K562 (cell line): ENCODE measurements around the gene CLCNKA. TPM values are rescaled to one million over a fixed set of nuclear protein-coding genes. Genes with fewer than 3 reads are reported as not detected.

ENCODE experiments used
- BMI1 ChIP-seq: fragments of 150-350 bp; IDR thresholded peaks from 2 replicates; pipeline ENCODE4 v1.6.1; 2014; ENCODE audit warnings: low read length
- CBFA2T3 ChIP-seq: fragments of 450-650 bp; IDR thresholded peaks from 2 replicates; pipeline ENCODE4 v1.6.1; 2017
- CBX3 ChIP-seq, 2 experiments: IDR thresholded peaks; 1 replicate in 1 of 2; 2 replicates in 1 of 2; pipeline ENCODE4 v1.6.1; 2012; ENCODE audit warnings: inconsistent platforms in 2 of 2, low read length in 2 of 2, borderline replicate concordance in 1 of 2, control low read depth in 1 of 2
- COPS2 ChIP-seq: fragments of 450-650 bp; conservative IDR thresholded peaks from 2 replicates; pipeline ENCODE4 v1.6.1; 2016; ENCODE audit warnings: mild to moderate bottlenecking, moderate library complexity
- ETS2 ChIP-seq: IDR thresholded peaks from 2 replicates; pipeline ENCODE4 v1.6.1; 2016; ENCODE audit warnings: borderline replicate concordance, missing genetic modification characterization, mild to moderate bottlenecking, moderate library complexity, missing compliant biosample characterization; ENCODE audit not compliant: poor library complexity, severe bottlenecking
- GATAD2B ChIP-seq: fragments of 450-650 bp; IDR thresholded peaks from 2 replicates; pipeline ENCODE4 v1.6.1; 2017; ENCODE audit warnings: mild to moderate bottlenecking, borderline replicate concordance
- IFI16 ChIP-seq: fragments of 250-450 bp; sonication (Bioruptor Pico); IDR thresholded peaks from 2 replicates; pipeline ENCODE4 v2.1.2; 2022; ENCODE audit warnings: mild to moderate bottlenecking, inconsistent platforms
- MAZ ChIP-seq, 2 experiments: fragments of 450-650 bp in 1 of 2; sonication (generic) in 1 of 2; formaldehyde crosslinking; IDR thresholded peaks in 1 of 2; conservative IDR thresholded peaks in 1 of 2; 2 replicates each; pipeline versions ENCODE4 v1.4.0 to v1.5.0; 2020; ENCODE audit warnings: mild to moderate bottlenecking in 1 of 2, missing genetic modification reagents in 1 of 2
- MXD1 ChIP-seq: fragments of 250-450 bp; sonication (Bioruptor Pico); IDR thresholded peaks from 2 replicates; pipeline ENCODE4 v1.8.0; 2021; ENCODE audit warnings: borderline replicate concordance, mild to moderate bottlenecking, moderate library complexity; ENCODE audit not compliant: poor library complexity, severe bottlenecking
- NCOA1 ChIP-seq: fragments of 450-650 bp; IDR thresholded peaks from 2 replicates; pipeline ENCODE4 v1.6.1; 2016; ENCODE audit warnings: low read depth
- NR4A1 ChIP-seq, 2 experiments: fragments of 250-450 bp in 1 of 2; fragments of 450-650 bp in 1 of 2; sonication (Bioruptor Pico) in 1 of 2; IDR thresholded peaks; 2 replicates each; pipeline versions ENCODE4 v1.4.0 to v1.6.1; 2016 to 2020; ENCODE audit warnings: mild to moderate bottlenecking in 2 of 2, missing compliant biosample characterization in 1 of 2, missing genetic modification characterization in 1 of 2, moderate library complexity in 1 of 2
- RUNX1 ChIP-seq: sonication (generic); IDR thresholded peaks from 2 replicates; pipeline ENCODE4 v1.6.1; 2016; ENCODE audit warnings: antibody characterized with exemption, low read depth
- SETDB1 ChIP-seq: IDR thresholded peaks from one replicate; pipeline ENCODE4 v1.6.1; 2012; ENCODE audit warnings: low read length, control low read depth, inconsistent platforms
- TAF1 ChIP-seq: IDR thresholded peaks from 2 replicates; pipeline ENCODE4 v1.6.1; 2011; ENCODE audit warnings: mild to moderate bottlenecking, low read length, moderate library complexity; ENCODE audit not compliant: insufficient read depth, control insufficient read depth, severe bottlenecking; ENCODE audit errors: extremely low read depth
- TAF15 ChIP-seq: fragments of 200-400 bp; formaldehyde crosslinking; IDR thresholded peaks from 2 replicates; pipeline ENCODE4 v1.6.1; 2017; ENCODE audit warnings: mild to moderate bottlenecking, low read depth, low read length, moderate library complexity
- TGIF2 ChIP-seq: sonication (generic); formaldehyde crosslinking; IDR thresholded peaks from 2 replicates; pipeline ENCODE4 v1.8.1; 2022; ENCODE audit warnings: mild to moderate bottlenecking, missing genetic modification reagents, moderate library complexity
- THRA ChIP-seq: fragments of 450-650 bp; IDR thresholded peaks from 2 replicates; pipeline ENCODE4 v1.6.1; 2017; ENCODE audit warnings: mild to moderate bottlenecking, moderate library complexity
- ZBTB8A ChIP-seq: fragments of 450-650 bp; IDR thresholded peaks from 2 replicates; pipeline ENCODE4 v1.6.1; 2018; ENCODE audit warnings: mild to moderate bottlenecking, moderate library complexity; ENCODE audit not compliant: partially characterized antibody
- ZNF124 ChIP-seq: sonication (generic); formaldehyde crosslinking; IDR thresholded peaks from 2 replicates; pipeline ENCODE4 v1.8.1; 2022; ENCODE audit warnings: missing genetic modification reagents
- ZNF174 ChIP-seq: fragments of 250-450 bp; sonication (Bioruptor Pico); IDR thresholded peaks from 2 replicates; pipeline ENCODE4 v1.4.0; 2020; ENCODE audit warnings: mild to moderate bottlenecking
- ZNF398 ChIP-seq: fragments of 250-450 bp; sonication (Bioruptor Pico); IDR thresholded peaks from 2 replicates; pipeline ENCODE4 v1.8.0; 2021; ENCODE audit warnings: moderate library complexity, mild to moderate bottlenecking, inconsistent platforms
- ZNF785 ChIP-seq: fragments of 250-450 bp; sonication (Bioruptor Pico); IDR thresholded peaks from 2 replicates; pipeline ENCODE4 v1.4.0; 2020; ENCODE audit warnings: mild to moderate bottlenecking
- polyA plus RNA-seq, 8 experiments: library from polyadenylated mRNA; depleted of rRNA in 4 of 8; stranded (reverse) in 5 of 8; unstranded in 3 of 8; fragments of >200 nt; fragmentation: Nextera tagmentation in 2 of 8; fragmentation: Illumina TruSeq in 1 of 8; extraction: Ambion mirVana in 2 of 8; extraction: Trizol in 1 of 8; gene quantifications; 2 replicates each; pipeline versions ENCODE4 v1.2.1 to v1.2.3, GENCODE V29; 2011 to 2014; ENCODE audit warnings: inconsistent platforms in 1 of 8, missing spikeins in 1 of 8
- total RNA-seq, 7 experiments: library from RNA; depleted of rRNA in 6 of 7; stranded (reverse); fragments of >200 nt in 6 of 7; fragmentation: Illumina TruSeq in 2 of 7; extraction: Trizol in 2 of 7; gene quantifications; 2 replicates each; pipeline versions ENCODE4 v1.2.1 to v1.2.3, GENCODE V29; 2011 to 2021; ENCODE audit warnings: low replicate concordance in 1 of 7
- TF ChIP-seq, protein P1 (sequence below): fragments of 250-450 bp; sonication (Bioruptor Pico); IDR thresholded peaks from 2 replicates; pipeline ENCODE4 v1.4.0; 2020; ENCODE audit warnings: mild to moderate bottlenecking

Gene CLCNKA
- total and polyA plus RNA-seq, 9 of the 15 experiments (the other 6 are each of a cell fraction or from before 2014, with no cell fraction given) = 0.03 to 0.37 (median 0.10) TPM; not detected in 3

DNA sequence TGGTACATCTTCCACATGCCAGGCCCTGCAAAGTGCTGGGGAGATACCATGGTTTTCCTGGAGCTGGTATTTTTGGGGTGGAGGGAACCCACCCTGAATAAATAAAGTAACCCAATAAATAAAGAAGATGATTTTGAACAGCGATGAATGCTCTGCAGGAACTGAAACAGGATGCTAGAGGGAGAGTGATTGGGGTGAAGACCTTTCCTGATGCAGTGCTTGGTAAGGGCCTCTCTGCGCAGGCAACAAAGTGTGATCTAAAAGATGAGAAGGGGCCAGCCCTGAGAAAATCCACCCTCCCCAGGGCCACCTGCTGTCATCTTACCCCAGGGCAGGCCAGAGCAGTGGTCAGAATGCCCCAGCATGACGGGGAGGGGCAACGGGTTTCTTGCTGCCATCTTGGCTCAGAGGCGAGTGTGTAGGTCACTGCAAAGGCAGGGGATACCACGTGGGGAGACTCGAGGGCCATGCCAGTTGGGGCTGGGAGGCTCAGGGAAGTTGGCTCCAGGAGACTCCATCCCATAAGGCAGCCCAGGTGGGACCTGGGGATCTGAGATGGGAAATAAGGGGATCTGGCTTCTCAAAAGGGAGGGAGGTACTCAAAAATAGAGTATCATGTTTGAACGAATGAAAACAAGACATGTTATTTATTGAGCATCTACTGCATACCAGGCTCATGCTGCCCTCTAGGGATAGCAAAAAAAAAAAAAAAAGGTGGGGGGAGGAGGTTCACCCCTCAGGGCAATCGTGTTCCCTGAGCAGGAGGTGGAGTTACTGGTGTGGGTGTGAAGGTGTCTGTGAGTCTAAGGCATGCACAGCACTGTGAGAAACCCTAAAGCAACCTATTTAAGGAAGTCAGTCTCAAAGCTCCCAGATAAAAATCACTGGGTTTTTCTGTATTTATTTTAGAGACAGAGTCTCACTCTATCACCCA, 15.0 kb upstream of the CLCNKA start (continued):
- TF ChIP-seq IFI16 (CRISPR knock-in tag) (no peak), CBX3 (IDR thresholded peaks at IDR 0.05; ENCODE audit: borderline replicate concordance in 1 of 2, low read length in 2 of 2) (no peak), ZNF174 (no peak), SETDB1 (no peak), RUNX1 (no peak), CBFA2T3 (no peak), NCOA1 (no peak), TAF1 (no peak), TAF15 (no peak), ZNF785 (no peak), MXD1 (CRISPR knock-in tag) (no peak), COPS2 (no peak), ZBTB8A (no peak), BMI1 (no peak), MAZ (CRISPR knock-in tag; conservative IDR thresholded peaks at IDR 0.05 in 1 of 2, IDR thresholded peaks at IDR 0.05 in 1 of 2) (peak in 1 of 2 experiments; percentile 75; a peak in 2 of 4 replicates), ZNF124 (CRISPR knock-in tag) (no peak), ETS2 (tag) (no peak), THRA (no peak), GATAD2B (no peak), TGIF2 (CRISPR knock-in tag) (no peak), NR4A1 (CRISPR knock-in tag; IDR thresholded peaks at IDR 0.05) (no peak), NR4A1 (tag; IDR thresholded peaks at IDR 0.05) (no peak), ZNF398 (no peak)
- TF ChIP-seq, protein P1, sequence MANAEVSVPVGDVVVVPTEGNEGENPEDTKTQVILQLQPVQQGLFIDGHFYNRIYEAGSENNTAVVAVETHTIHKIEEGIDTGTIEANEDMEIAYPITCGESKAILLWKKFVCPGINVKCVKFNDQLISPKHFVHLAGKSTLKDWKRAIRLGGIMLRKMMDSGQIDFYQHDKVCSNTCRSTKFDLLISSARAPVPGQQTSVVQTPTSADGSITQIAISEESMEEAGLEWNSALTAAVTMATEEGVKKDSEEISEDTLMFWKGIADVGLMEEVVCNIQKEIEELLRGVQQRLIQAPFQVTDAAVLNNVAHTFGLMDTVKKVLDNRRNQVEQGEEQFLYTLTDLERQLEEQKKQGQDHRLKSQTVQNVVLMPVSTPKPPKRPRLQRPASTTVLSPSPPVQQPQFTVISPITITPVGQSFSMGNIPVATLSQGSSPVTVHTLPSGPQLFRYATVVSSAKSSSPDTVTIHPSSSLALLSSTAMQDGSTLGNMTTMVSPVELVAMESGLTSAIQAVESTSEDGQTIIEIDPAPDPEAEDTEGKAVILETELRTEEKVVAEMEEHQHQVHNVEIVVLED (CRISPR knock-in tag) = no peak
